ENCODE measurements around the gene NEO1.
A peak's percentile ranks its signal among the peaks of the same experiment; 100 is the strongest.

Gene NEO1

DNA sequence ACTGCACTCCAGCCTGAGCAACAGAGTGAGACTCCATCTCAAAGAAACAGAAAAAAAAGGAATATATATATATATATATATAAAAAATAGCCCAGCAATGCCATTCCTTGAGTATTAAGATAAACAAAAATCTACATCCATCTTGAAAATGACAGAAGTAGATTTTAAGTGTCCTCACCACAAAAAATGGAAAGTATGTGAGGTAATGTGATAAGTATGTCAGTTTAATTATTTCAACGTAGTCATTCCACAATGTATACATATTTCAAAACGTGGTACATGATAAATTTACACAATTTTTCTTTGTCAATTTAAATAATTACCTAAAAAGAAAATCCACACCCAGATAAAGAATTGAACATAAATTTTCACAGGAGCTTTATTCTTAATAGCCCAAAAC is 261.6 kb downstream of the NEO1 start:
- H4K12ac ChIP-seq (ENCODE audit: low read depth, low read length) = no peak overlapping the region
- no peak overlapping the region for H3K14ac ChIP-seq (ENCODE audit: low read length)
- no peaks in the 10 kb centered on the region for H3K9me3 ChIP-seq (ENCODE audit: insufficient read depth, low read depth, low read length)
- no peaks in the 10 kb centered on the region for H3K79me2 ChIP-seq (ENCODE audit: control insufficient read depth, insufficient read depth, low read length, poor library complexity)
- H3K36me3 ChIP-seq (ENCODE audit: control insufficient read depth in 1 of 2, insufficient read depth in 2 of 2, low read length in 2 of 2) = no peaks in the 10 kb centered on the region
- no peak overlapping the region for H3K4ac ChIP-seq (ENCODE audit: low read depth, low read length)
- H2AK5ac ChIP-seq (ENCODE audit: low read length) = no peak overlapping the region
- H3K9ac ChIP-seq (ENCODE audit: low read length) = no peak overlapping the region
- no peak overlapping the region for H2BK120ac ChIP-seq (ENCODE audit: insufficient read depth, low read length, poor library complexity)
- H3K27ac ChIP-seq (ENCODE audit: low read depth, low read length) = no peak overlapping the region
- no peaks in the 10 kb centered on the region for H3K27me3 ChIP-seq (ENCODE audit: insufficient read depth, low read length)
- peak in 1 of 2 donors; percentile 59 for DNase-seq
- no peak overlapping the region for H3K4me2 ChIP-seq (ENCODE audit: low read length)
- H3K4me3 ChIP-seq (ENCODE audit: low read depth, low read length) = no peak overlapping the region
- H3K18ac ChIP-seq (ENCODE audit: low read length) = no peak overlapping the region
- no peak overlapping the region for H2AFZ ChIP-seq (ENCODE audit: insufficient read depth, low read length, poor library complexity)
- H3K4me1 ChIP-seq (ENCODE audit: control insufficient read depth in 1 of 2, insufficient read depth in 2 of 2, low read length in 2 of 2) = no peaks in the 10 kb centered on the region
- no peaks in the 10 kb centered on the region for H3K79me1 ChIP-seq (ENCODE audit: low read length)
- H3K23ac ChIP-seq (ENCODE audit: low read length) = no peak overlapping the region
- no peak overlapping the region for H4K8ac ChIP-seq (ENCODE audit: low read depth, low read length)
- H2BK12ac ChIP-seq (ENCODE audit: low read length) = no peak overlapping the region
- WGBS (ENCODE audit: extremely low coverage, insufficient coverage, insufficient read length) = no CpG with 5 or more reads among the region's 2 CpGs
- H2BK5ac ChIP-seq (ENCODE audit: low read depth, low read length, poor library complexity) = no peak overlapping the region
- H4K91ac ChIP-seq (ENCODE audit: low read depth, low read length) = no peak overlapping the region

DNA sequence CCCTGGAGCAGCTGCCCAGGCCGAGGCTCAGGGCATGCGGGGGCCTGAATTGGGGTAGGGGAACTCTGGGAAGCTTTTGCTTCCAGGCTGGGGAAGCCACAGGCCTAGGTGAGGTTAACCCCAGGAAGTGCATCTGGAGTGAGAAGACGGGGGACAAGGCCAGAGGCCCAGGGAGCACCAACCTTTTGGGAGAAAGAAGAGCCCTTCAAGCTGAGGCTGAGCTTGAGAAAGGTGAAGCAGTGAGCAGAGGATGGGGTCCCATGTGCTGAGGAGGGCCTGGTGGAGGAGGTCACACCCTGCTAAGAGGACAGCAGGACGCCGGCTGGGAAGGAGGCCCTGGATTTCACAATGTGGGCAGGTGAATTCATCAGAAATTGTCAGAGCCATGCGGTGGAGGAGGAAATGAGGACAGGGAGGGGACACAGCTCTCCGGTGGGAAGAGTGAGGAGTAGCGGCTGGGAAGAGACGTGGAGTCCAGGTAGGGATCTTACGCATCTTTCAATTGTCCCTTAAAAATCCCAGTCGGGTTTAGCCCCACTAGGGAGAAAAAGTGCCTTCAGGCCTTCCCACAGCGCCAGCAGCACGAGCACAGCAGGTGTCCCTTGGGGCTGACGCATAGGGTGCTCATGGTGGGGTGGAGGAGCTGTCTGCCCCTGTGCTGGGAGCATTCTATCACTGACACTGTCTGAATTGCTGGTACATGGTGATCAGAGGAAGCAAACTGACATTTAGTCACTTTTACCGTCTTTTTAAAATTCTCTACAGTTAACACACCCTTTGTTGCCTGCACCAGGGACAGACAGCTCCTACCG is 265.6 kb downstream of the NEO1 start:
- Histone ChIP-seq H2BK5ac (ENCODE audit: low read depth, low read length, poor library complexity) (no peak overlapping the region), H3K4me3 (ENCODE audit: low read depth, low read length) (no peak overlapping the region), H3K4me2 (ENCODE audit: low read length) (no peak overlapping the region), H2BK12ac (ENCODE audit: low read length) (no peak overlapping the region), H3K14ac (ENCODE audit: low read length) (no peak overlapping the region), H3K27ac (ENCODE audit: low read depth, low read length) (no peak overlapping the region), H3K4me1 (ENCODE audit: control insufficient read depth in 1 of 2, insufficient read depth in 2 of 2, low read length in 2 of 2) (no peaks in the 10 kb centered on the region), H3K4ac (ENCODE audit: low read depth, low read length) (no peak overlapping the region), H3K36me3 (ENCODE audit: control insufficient read depth in 1 of 2, insufficient read depth in 2 of 2, low read length in 2 of 2) (no peaks in the 10 kb centered on the region), H2AFZ (ENCODE audit: insufficient read depth, low read length, poor library complexity) (no peak overlapping the region), H2AK5ac (ENCODE audit: low read length) (no peak overlapping the region), H2BK120ac (ENCODE audit: insufficient read depth, low read length, poor library complexity) (no peak overlapping the region), H3K23ac (ENCODE audit: low read length) (no peak overlapping the region), H3K27me3 (ENCODE audit: insufficient read depth, low read length) (no peaks in the 10 kb centered on the region), H4K91ac (ENCODE audit: low read depth, low read length) (no peak overlapping the region), H4K8ac (ENCODE audit: low read depth, low read length) (no peak overlapping the region), H3K9ac (ENCODE audit: low read length) (no peak overlapping the region), H4K12ac (ENCODE audit: low read depth, low read length) (no peak overlapping the region), H3K79me1 (ENCODE audit: low read length) (no peaks in the 10 kb centered on the region), H3K18ac (ENCODE audit: low read length) (no peak overlapping the region), H3K79me2 (ENCODE audit: control insufficient read depth, insufficient read depth, low read length, poor library complexity) (no peaks in the 10 kb centered on the region), H3K9me3 (ENCODE audit: insufficient read depth, low read depth, low read length) (no peaks in the 10 kb centered on the region)
- peak; percentile 26 to 43 for DNase-seq
- WGBS (ENCODE audit: extremely low coverage, insufficient coverage, insufficient read length) = no CpG with 5 or more reads among the region's 16 CpGs

DNA sequence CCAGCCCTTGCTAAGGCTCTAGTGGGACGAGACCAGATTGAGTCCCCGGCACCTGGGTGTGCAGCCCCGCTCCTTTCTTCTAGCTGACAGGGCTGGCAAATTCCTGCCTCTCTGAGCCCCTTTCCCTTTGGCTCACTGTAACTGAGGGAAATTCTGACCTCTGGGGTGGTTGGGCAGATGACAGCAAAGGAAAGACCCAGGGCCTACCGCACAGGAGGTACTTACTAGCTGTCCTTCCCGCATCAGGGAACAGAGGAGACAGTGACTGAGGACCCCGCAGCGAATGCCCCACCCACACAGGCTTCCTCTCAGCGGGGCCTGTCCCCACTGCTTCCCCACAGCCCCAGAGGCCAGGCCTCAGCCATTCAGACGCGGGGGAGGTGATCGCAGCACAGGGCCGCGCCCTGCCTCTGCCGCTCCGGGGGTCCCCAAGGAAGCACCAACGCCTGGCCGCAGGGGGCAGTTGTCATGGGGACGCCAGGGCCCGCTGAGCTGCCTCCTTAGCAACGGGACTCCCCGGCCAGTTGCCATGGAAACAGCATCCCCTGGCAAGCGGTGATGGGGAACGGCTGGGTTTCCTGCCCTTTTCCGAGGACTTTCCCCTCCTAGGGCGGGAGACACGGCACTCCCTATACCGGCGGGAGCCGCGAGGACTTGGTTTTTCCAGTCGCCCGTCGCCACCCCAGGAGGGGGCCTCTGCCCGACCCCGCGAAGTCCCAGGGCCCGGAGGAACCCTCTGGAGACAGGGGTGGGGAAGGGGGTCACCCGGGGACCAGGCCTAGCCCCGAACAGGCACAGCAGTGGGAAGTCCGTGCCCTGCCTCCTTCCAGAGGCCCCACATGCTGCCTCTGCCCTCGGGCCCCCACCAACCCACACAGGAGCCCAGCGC is 266.4 kb downstream of the NEO1 start:
- Histone ChIP-seq H3K79me2 (ENCODE audit: control insufficient read depth, insufficient read depth, low read length, poor library complexity) (no peaks in the 10 kb centered on the region), H3K9ac (ENCODE audit: low read length) (no peak overlapping the region), H2AFZ (ENCODE audit: insufficient read depth, low read length, poor library complexity) (no peak overlapping the region), H4K8ac (ENCODE audit: low read depth, low read length) (no peak overlapping the region), H4K12ac (ENCODE audit: low read depth, low read length) (no peak overlapping the region), H2BK120ac (ENCODE audit: insufficient read depth, low read length, poor library complexity) (no peak overlapping the region), H3K23ac (ENCODE audit: low read length) (no peak overlapping the region), H2AK5ac (ENCODE audit: low read length) (no peak overlapping the region), H3K79me1 (ENCODE audit: low read length) (no peaks in the 10 kb centered on the region), H2BK12ac (ENCODE audit: low read length) (no peak overlapping the region), H3K14ac (ENCODE audit: low read length) (no peak overlapping the region), H4K91ac (ENCODE audit: low read depth, low read length) (no peak overlapping the region), H3K27me3 (ENCODE audit: insufficient read depth, low read length) (no peaks in the 10 kb centered on the region), H3K4me3 (ENCODE audit: low read depth, low read length) (no peak overlapping the region), H3K27ac (ENCODE audit: low read depth, low read length) (no peak overlapping the region), H2BK5ac (ENCODE audit: low read depth, low read length, poor library complexity) (no peak overlapping the region), H3K9me3 (ENCODE audit: insufficient read depth, low read depth, low read length) (no peaks in the 10 kb centered on the region), H3K36me3 (ENCODE audit: control insufficient read depth in 1 of 2, insufficient read depth in 2 of 2, low read length in 2 of 2) (peaks cover 3 to 4% of the 10 kb centered on the region in 2 experiments), H3K4me1 (ENCODE audit: control insufficient read depth in 1 of 2, insufficient read depth in 2 of 2, low read length in 2 of 2) (no peaks in the 10 kb centered on the region), H3K4me2 (ENCODE audit: low read length) (no peak overlapping the region), H3K18ac (ENCODE audit: low read length) (no peak overlapping the region), H3K4ac (ENCODE audit: low read depth, low read length) (no peak overlapping the region)
- DNase-seq = no peak
- no CpG with 5 or more reads among the region's 42 CpGs for WGBS (ENCODE audit: extremely low coverage, insufficient coverage, insufficient read length)

DNA sequence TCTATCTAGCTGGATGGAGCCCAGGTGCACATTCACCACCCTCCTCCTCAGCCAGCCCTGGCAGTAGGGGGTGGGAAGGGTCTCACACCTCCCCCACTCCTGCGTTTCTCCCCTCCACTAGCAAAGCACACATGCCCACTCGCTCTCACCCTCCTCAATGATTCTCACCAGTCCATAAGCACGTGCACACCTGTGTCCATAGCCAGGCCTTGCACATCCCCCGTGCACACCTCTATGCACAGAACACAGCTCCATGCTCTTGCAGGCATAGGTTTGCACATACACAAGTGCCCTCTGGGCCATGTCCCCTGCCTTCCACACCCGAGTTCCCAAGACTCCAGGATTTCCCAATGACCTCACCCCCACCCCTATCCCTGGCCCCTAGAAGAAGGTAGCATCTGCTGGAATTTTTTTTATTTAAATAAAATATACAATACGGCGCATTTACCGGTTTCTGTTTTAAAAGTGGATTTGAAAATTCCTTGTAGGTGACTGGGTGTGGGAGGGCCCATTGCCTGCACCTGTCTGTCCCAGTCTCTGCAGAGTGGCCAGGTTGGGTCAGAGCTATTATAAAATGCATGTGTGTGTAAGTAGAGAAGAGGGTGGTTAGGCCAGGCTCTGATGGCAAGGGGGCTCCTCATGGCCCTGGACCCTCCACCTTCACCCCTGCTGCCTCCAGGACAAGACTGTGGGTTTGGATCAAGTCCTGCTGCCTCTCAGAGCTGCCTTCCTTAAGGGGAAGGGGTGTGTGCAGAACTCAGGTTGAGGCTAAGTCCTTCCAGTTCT is 267.4 kb downstream of the NEO1 start:
- H3K9me3 ChIP-seq (ENCODE audit: insufficient read depth, low read depth, low read length) = no peaks in the 10 kb centered on the region
- H3K4me1 ChIP-seq (ENCODE audit: control insufficient read depth in 1 of 2, insufficient read depth in 2 of 2, low read length in 2 of 2) = no peaks in the 10 kb centered on the region
- no peak overlapping the region for H3K4me2 ChIP-seq (ENCODE audit: low read length)
- no peak overlapping the region for H2AFZ ChIP-seq (ENCODE audit: insufficient read depth, low read length, poor library complexity)
- H2AK5ac ChIP-seq (ENCODE audit: low read length) = no peak overlapping the region
- H3K4ac ChIP-seq (ENCODE audit: low read depth, low read length) = no peak overlapping the region
- H2BK5ac ChIP-seq (ENCODE audit: low read depth, low read length, poor library complexity) = no peak overlapping the region
- no peaks in the 10 kb centered on the region for H3K79me2 ChIP-seq (ENCODE audit: control insufficient read depth, insufficient read depth, low read length, poor library complexity)
- no peak overlapping the region for H3K27ac ChIP-seq (ENCODE audit: low read depth, low read length)
- no peak overlapping the region for H2BK12ac ChIP-seq (ENCODE audit: low read length)
- DNase-seq = no peak
- H4K91ac ChIP-seq (ENCODE audit: low read depth, low read length) = no peak overlapping the region
- H3K36me3 ChIP-seq (ENCODE audit: control insufficient read depth in 1 of 2, insufficient read depth in 2 of 2, low read length in 2 of 2) = peaks cover 6 to 7% of the 10 kb centered on the region in 2 experiments
- no peak overlapping the region for H3K9ac ChIP-seq (ENCODE audit: low read length)
- H3K23ac ChIP-seq (ENCODE audit: low read length) = no peak overlapping the region
- no peak overlapping the region for H3K18ac ChIP-seq (ENCODE audit: low read length)
- no CpG with 5 or more reads among the region's 8 CpGs for WGBS (ENCODE audit: extremely low coverage, insufficient coverage, insufficient read length)
- no peaks in the 10 kb centered on the region for H3K79me1 ChIP-seq (ENCODE audit: low read length)
- no peak overlapping the region for H2BK120ac ChIP-seq (ENCODE audit: insufficient read depth, low read length, poor library complexity)
- H4K12ac ChIP-seq (ENCODE audit: low read depth, low read length) = no peak overlapping the region
- no peak overlapping the region for H4K8ac ChIP-seq (ENCODE audit: low read depth, low read length)
- no peak overlapping the region for H3K14ac ChIP-seq (ENCODE audit: low read length)
- H3K27me3 ChIP-seq (ENCODE audit: insufficient read depth, low read length) = no peaks in the 10 kb centered on the region
- no peak overlapping the region for H3K4me3 ChIP-seq (ENCODE audit: low read depth, low read length)
